Ecto neural progenitor cell (in vitro differentiated cells): Measurements from ENCODE around the gene FANCD2OS.
"Not testable (repeated sequence)": the region's sequence is repeated elsewhere in the genome, so short reads cannot be mapped to it uniquely, and the experiment has no call there.

ENCODE experiments used
- DNase-seq: peaks from one replicate; pipeline ENCODE4 v3.0.0-alpha.2; 2018; ENCODE audit warnings: low spot score

Gene FANCD2OS, protein sequence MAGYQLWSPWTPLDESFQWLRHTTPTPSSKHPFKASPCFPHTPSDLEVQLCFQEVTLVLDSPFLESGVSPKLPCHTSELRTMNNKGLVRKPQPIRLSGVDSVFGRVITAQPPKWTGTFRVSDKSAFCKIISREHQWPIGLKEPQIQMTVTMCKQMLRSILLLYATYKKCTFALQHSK

DNA sequence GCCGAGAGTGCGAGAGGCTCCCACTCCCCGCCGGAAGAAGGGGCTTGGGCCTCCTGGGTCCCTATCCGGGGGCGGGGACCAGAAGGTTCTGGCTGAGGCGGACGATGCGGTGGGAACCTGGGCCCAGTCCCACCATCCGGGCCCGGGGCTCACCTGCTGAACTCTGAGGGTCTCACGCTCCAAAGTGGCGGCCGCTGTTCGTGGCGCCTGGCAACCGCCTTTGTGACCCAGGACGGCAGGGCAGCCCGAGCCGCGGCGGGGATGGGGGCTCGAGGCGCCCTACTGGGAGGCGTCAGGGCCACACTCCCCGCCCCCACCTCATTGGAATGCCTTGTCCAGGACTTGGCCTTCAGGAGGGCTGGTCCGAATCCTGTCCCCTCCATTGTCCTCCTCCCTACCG lies at the start of gene FANCD2OS:
Gene FANCD2OS (minus strand): TSS at position 165 of the 400 bp plus-strand sequence. CDS start 3,481 bp downstream, outside the sequence.
- no peak for DNase-seq

DNA sequence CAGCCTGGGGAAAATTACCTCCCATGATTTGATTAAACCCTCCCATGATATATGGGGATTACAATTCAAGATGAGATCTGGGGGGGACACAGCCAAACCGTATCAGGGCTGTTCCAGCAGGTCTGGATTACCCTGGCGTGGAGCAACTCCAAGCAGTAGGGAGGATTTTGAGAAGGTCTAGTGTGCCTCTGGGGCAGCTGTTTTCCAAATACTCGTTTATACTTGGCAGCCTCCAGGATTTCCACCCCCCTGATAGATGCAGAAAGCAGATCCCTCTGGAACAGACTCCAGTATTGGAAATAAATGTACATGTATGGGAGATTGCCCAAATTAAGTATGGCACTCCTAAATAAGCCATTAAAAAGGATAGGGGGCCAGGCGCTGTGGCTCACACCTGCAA lies 49.0 kb upstream of the FANCD2OS start:
- DNase-seq: no peak

DNA sequence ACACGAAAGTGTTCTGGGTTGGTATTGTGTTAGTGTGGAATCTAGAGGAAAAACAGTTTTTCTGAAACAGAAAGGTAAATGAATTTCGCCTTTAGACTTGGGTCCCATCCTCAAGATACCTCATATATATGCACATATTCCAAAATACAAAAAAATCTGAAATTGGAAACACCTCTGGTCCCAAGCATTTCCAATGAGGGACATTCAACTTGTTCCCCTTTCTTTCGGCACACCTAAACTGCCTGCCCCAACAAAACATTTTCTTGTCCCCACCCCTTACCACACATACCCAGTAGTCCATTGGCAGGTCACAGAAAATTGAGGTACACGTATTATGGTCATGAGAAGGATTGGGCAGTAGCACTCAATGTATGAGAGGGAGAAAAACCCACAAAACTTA lies 47.6 kb upstream of the FANCD2OS start:
- DNase-seq: no peak

DNA sequence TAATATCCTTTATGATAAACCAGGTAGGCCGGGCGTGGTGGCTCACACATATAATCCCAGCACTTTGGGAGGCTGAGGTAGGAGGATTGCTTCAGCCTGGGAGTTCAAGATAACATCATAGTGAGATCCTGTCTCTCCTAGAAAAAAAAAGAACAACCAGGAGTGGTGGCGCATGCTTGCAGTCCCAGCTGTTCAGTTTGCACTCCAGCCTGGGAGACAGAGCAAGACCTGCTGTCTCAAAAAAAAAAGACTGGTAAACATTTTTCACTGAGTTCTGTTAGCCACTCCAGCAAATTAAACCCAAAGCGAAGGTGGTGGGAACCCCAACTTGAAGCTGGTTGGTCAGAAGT lies 47.0 kb upstream of the FANCD2OS start:
- no peak for DNase-seq

DNA sequence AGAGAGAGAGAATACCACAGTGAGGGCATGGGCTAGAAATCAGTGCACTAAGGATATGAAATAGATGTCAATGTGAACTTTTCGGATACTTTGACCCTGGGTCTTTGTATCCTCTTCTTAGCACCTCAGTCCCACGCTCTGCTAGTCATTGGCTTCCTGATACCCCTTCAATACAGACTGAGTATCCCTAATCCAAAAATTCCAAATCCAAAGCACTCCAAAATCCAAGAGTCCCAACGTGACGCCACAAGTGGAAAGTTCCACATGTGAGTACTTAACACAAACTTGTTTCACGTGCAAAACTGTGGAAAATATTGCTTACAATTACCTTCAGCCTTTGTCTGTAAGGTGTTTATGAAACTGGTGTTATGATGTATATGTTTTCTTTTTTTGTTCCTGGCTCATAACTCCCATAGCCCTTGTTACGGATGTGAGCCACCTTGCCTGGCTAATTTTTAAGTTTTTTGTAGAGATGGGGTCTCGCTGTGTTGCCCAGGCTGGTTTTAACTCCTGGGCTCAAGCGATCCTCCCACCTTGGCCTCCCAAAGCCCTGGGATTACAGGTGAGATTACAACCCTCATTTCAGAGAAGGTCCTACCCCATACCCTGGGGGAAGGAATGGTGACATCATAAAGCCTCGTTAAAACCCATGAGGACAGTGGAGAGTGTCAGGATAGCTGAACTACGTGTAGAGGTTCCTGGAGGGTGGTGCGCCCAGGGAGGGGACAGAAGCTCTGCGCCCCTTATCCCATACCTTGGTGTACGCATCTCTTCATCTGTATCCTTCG lies 46.5 kb upstream of the FANCD2OS start:
- no peak for DNase-seq

DNA sequence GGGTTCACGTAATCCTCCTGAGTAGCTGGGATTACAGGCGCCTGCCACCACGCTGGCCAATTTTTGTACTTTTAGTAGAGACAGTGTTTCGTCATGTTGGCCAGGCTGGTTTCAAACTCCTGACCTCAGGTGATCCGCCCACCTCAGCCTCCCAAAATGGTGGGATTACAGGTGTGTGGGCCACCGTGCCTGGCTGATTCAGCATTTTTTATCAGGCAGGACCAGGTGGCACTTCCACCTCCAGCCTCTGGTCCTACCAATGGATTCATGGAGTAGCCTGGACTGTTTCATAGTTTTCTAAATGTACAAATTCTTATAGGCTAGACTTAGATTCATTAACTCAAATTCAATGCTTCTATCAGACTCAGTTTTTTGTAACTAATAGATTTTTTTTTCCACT lies 42.9 kb upstream of the FANCD2OS start:
- DNase-seq: no peak

DNA sequence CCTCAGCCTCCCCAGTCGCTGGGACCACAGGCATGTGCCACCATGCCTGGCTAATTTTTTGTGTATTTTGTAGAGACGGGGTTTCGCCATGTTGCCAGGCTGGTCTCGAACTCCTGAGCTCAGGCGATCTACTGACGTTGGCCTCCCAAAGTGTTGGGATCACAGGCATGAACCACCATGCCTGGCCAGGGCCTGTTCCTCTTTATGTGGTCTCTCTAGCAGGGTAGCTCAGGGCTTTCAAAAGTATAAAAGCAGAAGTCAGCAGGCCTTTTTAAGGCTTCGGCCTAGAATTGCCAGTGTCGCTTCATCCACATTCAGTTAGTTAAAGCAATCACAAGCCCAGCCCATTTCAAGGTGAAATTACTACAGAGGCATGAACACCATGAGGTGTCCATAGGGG lies 41.2 kb upstream of the FANCD2OS start:
- DNase-seq: no peak

DNA sequence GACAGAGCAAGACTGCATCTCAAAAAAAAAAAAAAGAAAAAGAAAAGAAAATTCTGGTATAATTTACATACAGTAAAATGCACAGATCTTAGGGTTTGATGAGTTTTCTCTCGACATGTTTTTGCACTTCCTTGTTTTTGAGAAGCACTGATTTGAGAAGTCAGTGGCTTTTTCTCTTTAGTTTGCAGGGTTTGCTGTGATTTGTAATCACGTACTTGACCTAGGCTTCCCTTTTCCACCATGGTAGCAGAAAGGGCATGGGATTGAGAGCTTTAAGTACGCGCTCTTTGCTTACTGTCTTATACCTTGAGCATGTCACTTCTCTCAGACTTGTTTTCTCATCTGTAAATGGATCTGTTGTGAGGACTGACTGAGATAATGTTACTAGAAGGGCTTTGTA lies 37.6 kb upstream of the FANCD2OS start:
- DNase-seq: no peak

DNA sequence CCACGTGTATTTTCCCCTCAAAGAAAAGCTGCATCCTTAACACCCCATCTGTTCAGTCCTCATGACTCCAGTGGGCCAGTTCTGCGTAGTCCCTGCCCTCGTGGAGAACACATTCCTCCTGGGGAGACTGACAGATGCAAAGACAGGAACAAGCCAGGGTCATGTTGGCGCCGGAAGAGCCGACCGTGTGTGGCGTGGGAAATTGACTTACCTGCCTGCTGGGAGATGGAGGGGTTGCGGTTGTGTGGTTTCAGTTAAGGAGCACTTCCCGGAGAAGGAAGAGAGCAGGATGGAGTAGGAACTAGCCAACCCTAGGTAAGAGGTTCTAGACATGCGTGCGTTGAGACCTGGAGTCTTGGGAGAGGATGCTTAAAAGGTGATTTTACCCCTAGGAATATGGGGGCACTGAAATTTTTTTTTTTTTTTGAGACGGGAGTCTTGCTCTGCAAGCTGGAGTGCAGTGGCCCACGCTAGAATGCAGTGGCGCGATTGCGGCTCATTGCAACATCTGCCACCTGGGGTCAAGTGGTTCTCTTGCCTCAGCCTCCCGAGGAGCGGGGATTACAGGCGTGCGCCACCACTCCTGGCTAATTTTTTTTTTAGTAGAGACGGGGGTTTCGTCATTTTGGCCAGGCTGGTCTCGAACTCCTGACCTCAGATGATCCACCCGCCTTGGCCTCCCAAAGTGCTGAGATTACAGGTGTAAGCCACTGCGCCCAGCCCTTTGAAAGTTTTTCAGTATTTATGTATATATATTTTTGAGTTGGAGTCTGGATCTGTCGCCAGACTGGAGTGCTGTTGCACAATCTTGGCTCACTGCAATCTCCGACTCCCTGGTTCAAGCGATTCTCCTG lies 34.9 kb upstream of the FANCD2OS start:
- DNase-seq: no peak

DNA sequence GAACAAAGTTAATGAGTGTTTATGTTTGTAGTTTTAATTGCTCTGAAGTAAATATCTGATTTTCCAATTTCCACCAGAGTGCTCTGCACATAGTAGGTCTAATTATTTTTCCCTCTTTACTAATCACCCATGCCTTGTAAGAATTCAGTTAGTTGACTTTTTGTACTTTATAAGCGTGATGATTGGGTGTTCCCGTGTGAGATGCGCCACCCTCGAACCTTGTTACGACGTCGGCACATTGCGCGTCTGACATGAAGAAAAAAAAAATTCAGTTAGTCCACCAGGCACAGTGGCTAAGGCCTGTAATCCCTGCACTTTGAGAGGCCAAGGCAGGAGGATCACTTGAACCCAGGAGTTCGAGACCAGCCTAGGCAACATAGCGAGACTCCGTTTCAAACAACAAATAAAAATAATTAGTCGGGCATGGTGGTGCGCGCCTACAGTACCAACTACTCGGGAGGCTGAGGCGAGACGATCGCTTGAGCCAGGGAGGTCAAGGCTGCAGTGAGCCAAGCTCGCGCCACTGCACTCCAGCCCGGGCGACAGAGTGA lies 33.0 kb upstream of the FANCD2OS start:
- DNase-seq: no peak

DNA sequence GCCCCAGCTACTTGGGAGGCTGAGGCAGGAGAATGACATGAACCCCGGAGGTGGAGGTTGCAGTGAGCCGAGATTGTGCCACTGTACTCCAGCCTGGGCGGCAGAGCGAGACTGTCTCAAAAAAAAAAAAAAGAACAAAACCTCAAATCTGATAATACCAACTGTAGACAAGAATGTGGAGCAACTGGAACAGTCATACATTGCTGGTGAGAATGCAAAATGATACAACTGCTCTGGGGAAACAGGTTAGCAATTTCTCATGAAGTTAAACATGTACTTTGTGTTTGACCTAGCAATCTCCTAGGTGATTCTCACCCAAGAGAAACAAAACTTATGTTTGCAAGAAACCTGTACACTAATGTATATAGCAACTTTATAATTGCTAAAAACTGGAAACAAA lies 29.1 kb upstream of the FANCD2OS start:
- DNase-seq: no peak

DNA sequence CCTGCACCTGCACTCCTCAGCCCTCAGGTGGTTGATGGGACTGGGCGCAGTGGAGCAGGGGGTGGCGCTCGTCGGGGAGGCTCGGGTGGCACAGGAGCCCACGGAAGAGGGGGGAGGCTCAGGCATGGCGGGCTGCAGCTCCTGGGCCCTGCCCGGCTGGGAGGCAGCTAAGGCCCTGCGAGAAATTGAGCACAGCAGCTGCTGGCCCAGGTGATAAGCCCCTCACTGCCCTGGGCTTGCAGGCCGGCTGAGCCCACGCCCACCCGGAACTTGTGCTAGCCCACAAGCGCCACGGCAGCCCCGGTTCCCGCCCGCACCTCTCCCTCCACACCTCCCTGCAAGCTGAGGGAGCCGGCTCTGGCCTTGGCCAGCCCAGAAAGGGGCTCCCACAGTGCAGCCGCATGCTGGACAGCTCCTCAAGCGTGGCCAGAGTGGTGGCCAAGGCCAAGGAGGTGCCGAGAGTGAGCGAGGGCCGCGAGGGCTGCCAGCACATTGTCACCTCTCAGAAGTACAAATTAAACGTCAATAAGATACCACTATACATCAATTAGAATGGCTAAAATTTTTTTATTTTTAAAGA lies 28.5 kb upstream of the FANCD2OS start:
- no peak for DNase-seq

DNA sequence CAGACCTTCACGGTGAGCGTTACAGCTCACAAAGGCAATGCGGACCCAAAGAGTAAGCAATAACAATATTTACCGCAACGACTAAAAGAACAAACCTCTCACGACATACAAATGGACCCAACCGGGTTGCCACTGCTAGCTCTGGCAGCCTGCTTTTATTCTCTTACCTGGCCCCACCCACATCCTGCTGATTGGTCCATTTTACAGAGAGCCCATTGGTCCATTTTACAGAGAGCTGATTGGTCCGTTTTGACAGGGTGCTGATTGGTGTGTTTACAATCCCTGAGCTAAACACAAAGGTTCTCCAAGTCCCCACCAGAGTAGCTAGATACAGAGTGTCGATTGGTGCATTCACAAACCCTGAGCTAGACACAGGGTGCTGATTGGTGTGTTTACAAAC lies 27.8 kb upstream of the FANCD2OS start:
- not testable (repeated sequence) for DNase-seq

DNA sequence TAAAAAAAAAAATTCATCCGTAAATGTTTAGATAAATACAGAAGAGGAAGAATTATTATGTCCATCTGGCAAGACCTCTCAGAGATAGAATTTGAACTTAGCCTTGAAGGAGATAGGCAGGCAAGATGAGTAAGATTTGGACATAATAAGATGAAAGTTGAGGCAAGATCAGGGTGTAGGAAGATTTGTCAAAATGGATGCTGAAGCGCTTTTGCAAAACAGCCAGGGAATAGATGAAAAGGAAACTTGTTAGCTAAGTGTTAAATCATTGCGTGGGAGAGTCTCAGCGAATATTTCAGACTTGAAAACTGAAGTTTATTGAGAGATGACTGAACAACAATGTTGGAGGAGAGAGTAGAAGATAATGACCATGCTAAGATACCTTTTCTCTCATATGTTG lies 14.7 kb upstream of the FANCD2OS start:
- no peak for DNase-seq

DNA sequence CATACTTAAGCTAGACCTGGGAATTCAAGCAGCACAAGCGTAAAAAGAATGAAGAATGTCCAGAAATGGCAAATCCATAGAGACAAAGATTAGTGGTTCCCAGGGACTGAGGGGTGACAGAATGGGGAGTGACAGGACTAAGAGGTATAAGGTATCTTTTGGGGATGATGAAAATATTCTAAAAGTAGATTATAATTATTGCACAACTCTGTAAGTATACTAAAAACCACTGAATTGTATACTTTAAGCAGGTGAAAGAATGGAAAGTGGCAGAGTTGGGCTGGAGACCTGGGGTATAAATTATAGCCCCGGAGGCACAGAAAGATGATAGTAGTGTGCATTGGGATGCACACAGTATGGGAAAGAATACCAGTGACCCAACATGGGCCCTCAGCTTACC lies 13.0 kb upstream of the FANCD2OS start:
- DNase-seq: no peak

DNA sequence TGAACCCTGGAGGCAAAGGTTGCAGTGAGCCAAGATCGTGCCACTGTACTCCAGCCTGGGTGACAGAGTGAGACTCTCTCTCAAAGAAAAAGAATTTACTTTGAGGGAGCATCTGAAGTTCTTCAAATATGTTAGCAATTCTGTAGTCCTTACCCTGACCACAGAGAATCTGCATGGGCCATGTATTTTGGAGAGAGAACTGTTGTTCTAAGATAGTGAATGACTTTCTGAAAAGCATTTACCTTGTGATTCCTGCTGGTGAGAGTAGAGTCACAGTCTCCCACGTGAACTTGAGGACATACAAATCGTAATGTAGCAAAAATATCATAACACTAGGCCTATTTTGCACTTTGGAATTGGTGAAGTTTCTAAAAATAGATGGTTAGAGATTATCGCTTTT lies 11.3 kb upstream of the FANCD2OS start:
- no peak for DNase-seq

DNA sequence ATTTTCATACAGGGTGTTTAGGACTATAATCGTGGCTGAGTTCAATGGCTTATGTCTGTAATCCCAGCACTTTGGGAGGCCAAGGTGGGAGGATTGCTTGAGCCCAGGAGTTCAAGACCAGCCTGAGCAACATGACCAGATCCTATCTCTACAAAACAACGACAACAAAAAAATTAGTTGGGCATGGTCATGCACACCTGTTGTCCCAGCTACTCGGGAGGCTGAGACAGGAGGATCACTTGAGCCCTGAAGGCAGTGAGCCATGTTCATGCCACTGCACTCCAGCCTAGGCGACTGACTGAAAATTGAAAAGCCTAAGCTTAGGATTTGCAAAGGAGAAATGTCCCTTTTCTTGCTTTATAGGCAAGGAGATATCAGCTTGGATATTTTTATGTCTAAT lies 8.9 kb upstream of the FANCD2OS start:
- no peak for DNase-seq

DNA sequence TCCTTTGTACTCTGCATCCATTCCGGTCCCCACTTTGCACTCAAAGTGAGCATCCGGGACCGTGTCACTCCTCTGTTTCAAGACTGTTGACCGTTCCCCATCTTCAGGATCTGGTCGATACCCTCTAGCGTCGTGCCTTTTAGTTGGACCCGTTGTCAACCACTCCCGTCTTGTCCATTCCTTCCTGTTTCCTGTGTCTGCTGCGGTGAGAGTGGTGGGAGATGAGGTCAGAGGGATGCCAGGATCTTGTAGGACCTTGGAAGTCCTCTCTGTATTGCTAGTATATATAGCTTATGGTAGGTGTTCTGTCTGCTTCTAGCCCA lies 8.0 kb upstream of the FANCD2OS start:
- no peak for DNase-seq

DNA sequence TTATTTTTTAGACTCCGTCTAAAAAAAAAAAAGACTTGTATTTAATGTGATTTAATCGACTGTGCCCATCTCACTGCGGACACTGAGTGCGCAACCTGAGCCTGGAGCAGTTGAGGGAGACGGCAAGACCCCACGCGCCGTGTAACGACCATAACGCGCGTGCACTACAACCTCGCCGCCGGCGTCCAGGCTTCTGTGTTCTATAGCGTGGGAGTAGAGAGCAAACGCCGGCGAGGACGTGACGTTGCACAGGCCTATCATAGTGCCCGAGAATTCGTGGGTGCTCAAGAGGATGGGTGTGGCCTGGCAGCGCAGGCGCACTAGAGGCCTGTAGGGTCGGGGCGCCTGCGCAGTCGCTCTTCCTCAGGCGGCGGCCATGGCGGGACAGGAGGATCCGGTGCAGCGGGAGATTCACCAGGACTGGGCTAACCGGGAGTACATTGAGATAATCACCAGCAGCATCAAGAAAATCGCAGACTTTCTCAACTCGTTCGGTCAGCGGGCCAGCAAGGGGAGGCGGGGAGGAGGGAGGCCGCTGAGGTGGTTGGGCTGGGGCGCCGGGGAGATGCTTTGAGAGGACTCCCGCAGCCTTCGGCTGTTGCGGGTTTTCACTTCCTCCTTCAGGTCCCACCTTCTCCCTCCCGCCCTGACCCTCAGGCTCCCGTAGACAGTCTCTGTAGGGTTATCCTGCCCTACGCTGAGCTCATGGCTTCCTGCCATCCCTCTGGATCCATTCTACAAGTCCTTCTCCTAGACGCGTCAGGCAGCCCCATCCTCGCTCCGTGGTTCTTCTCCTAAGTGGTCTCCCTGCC lies 7.5 kb upstream of the FANCD2OS start, which contains the start of gene BRK1:
Gene BRK1 (plus strand): TSS at position 350 of the 812 bp plus-strand sequence. CDS start 27 bp downstream, at position 377.
- peak; percentile 94 for DNase-seq

DNA sequence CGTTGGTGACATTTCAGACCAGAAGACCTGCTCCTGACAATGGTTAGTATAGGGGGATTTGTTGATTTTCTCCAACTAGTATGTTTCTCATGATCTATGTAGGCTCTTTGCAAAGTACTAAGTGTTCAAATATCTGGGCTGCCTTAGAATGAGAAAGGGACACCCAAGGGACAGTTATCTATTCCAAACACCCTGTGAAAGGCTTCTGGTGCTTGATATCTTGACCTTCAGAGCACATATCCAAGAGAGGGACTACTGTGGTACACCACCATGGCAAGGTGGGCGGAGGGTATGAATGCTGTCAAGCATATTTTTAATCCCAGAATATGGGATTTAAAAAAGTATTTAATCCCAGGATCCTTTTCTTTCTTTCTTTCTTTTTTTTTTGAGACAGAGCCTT lies 1.1 kb downstream of the FANCD2OS start:
- no peak for DNase-seq

DNA sequence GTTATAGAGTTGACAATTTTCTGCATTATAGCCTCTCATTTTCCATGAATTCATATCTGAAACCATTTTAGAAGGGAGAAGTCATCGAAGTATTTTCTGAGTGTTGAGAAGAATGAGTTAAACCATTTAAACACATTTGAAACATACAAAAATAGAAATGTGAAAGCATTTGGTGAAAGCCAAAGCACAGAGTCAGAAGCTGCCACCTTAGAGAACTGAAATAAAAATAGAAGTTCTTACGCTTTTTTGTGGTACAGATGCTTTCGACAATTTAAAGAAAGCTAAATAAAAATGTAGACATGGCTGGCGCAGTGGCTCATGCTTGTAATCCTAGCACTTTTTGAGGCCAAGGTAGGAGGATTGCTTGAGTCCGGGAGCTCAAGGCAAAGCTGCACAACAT lies 9.0 kb downstream of the FANCD2OS start:
- no peak for DNase-seq

DNA sequence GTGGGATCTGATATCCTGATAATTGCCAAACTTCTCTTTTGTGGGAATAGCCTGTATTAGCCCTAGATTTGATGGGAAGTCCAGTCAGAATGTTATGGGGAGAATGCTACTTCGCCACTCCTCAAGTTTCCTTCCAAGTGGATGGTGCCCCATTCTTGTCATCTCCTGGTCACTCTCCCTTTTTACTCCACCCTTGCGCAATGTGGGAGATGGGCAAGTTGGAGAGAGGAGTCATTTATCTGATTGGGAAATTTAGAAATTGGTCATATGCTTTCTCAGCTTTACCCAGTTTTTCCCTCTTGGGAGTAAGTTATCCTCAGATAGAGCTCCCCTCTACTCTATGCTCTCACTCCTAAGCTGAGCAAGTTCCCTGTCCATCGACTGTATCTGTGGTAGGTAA lies 14.4 kb downstream of the FANCD2OS start:
- DNase-seq: no peak
